ENCODE results near the gene CDK5RAP1.
"Not testable (repeated sequence)": the region's sequence is repeated elsewhere in the genome, so short reads cannot be mapped to it uniquely, and the experiment has no call there.

Gene CDK5RAP1

GRCh38 chr20:33391722-33392415, 9.4 kb downstream of the CDK5RAP1 start:
- Histone ChIP-seq H3K4me1 (ENCODE audit: control insufficient read depth, insufficient read depth, low read length) (no peaks in the 10 kb centered on the region), H3K9ac (ENCODE audit: low read length) (no peak overlapping the region), H3K9me3 (ENCODE audit: control insufficient read depth, low read length) (no peaks in the 10 kb centered on the region), H3K27me3 (ENCODE audit: control insufficient read depth, insufficient read depth, low read length) (no peaks in the 10 kb centered on the region), H3K4me3 (ENCODE audit: low read length) (no peak overlapping the region), H3K36me3 (ENCODE audit: control insufficient read depth, insufficient read depth, low read length) (peaks cover 8% of the 10 kb centered on the region)

DNA sequence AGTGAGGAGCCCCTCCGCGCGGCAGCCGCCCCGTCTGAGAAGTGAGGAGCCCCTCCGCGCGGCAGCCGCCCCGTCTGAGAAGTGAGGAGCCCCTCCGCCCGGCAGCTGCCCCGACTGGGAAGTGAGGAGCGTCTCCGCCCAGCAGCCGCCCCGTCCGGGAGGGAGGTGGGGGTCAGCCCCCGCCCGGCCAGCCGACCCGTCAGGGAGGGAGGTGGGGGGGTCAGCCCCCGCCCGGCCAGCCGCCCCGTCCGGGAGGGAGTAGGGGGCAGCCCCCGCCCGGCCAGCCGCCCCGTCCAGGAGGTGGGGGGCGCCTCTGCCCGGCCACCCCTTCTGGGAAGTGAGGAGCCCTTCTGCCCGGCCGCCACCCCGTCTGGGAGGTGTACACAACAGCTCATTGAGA, 12.0 kb downstream of the CDK5RAP1 start:
- H3K27me3 ChIP-seq (ENCODE audit: control insufficient read depth, insufficient read depth, low read length); H3K9me3 ChIP-seq (ENCODE audit: control insufficient read depth, low read length); H3K4me1 ChIP-seq (ENCODE audit: control insufficient read depth, insufficient read depth, low read length); H3K4me3 ChIP-seq (ENCODE audit: low read length); H3K9ac ChIP-seq (ENCODE audit: low read length); H3K36me3 ChIP-seq (ENCODE audit: control insufficient read depth, insufficient read depth, low read length): not testable (repeated sequence)

GRCh38 chr20:33388268-33388667, 13.1 kb downstream of the CDK5RAP1 start:
- no peak overlapping the region for H3K9ac ChIP-seq (ENCODE audit: low read length)
- H3K9me3 ChIP-seq (ENCODE audit: control insufficient read depth, low read length) = no peaks in the 10 kb centered on the region
- H3K36me3 ChIP-seq (ENCODE audit: control insufficient read depth, insufficient read depth, low read length) = peaks cover 2% of the 10 kb centered on the region
- no peaks in the 10 kb centered on the region for H3K4me1 ChIP-seq (ENCODE audit: control insufficient read depth, insufficient read depth, low read length)
- H3K4me3 ChIP-seq (ENCODE audit: low read length) = no peak overlapping the region
- H3K27me3 ChIP-seq (ENCODE audit: control insufficient read depth, insufficient read depth, low read length) = no peaks in the 10 kb centered on the region

DNA sequence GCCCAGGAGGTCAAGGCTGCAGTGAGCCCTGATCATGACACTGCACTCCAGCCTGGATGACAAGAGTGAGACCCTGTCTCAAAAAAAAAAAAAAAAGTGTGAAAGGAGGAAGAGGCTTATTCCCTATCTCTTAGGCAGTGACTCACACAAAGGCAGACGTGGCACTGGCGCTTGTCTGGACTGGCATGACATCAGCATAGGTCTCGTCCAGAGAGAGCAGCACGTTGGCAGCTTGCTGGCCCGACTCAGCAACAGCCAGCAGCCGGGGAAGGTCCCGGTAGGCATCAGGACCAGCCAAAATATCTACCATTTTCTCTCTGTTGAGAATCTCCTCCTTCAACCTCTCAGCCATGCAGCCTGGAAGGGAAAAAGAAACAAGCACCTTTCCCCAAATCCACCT, 14.1 kb downstream of the CDK5RAP1 start:
- no peaks in the 10 kb centered on the region for H3K36me3 ChIP-seq (ENCODE audit: control insufficient read depth, insufficient read depth, low read length)
- no peaks in the 10 kb centered on the region for H3K27me3 ChIP-seq (ENCODE audit: control insufficient read depth, insufficient read depth, low read length)
- H3K4me3 ChIP-seq (ENCODE audit: low read length) = no peak overlapping the region
- no peaks in the 10 kb centered on the region for H3K4me1 ChIP-seq (ENCODE audit: control insufficient read depth, insufficient read depth, low read length)
- no peaks in the 10 kb centered on the region for H3K9me3 ChIP-seq (ENCODE audit: control insufficient read depth, low read length)
- H3K9ac ChIP-seq (ENCODE audit: low read length) = no peak overlapping the region

GRCh38 chr20:33386673-33387072, 14.6 kb downstream of the CDK5RAP1 start:
- Histone ChIP-seq H3K9ac (ENCODE audit: low read length) (no peak overlapping the region), H3K4me3 (ENCODE audit: low read length) (no peak overlapping the region), H3K36me3 (ENCODE audit: control insufficient read depth, insufficient read depth, low read length) (no peaks in the 10 kb centered on the region), H3K27me3 (ENCODE audit: control insufficient read depth, insufficient read depth, low read length) (no peaks in the 10 kb centered on the region), H3K9me3 (ENCODE audit: control insufficient read depth, low read length) (no peaks in the 10 kb centered on the region), H3K4me1 (ENCODE audit: control insufficient read depth, insufficient read depth, low read length) (no peaks in the 10 kb centered on the region)

DNA sequence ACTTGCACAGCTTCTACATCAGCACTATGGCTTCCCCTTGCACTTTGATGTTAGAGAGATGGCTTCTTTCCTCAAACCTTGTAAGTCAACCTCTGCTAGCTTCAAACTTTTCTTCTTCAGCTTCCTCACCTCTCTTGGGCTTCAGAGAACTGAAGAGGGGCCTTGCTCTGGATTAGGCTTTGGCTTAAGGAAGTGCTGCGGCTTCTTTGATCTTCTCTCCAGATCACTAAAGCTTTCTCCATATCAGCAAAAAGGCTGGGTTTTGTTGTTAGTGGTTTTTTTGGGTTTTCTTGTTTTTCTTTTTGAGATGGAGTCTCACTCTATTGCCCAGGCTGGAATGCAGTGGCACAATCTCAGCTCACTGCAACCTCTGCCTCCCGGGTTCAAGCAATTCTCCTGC, 24.0 kb downstream of the CDK5RAP1 start:
- Histone ChIP-seq H3K9ac (ENCODE audit: low read length) (no peak overlapping the region), H3K27me3 (ENCODE audit: control insufficient read depth, insufficient read depth, low read length) (no peaks in the 10 kb centered on the region), H3K4me3 (ENCODE audit: low read length) (no peak overlapping the region), H3K4me1 (ENCODE audit: control insufficient read depth, insufficient read depth, low read length) (peaks cover 22% of the 10 kb centered on the region), H3K36me3 (ENCODE audit: control insufficient read depth, insufficient read depth, low read length) (peaks cover 9% of the 10 kb centered on the region), H3K9me3 (ENCODE audit: control insufficient read depth, low read length) (no peaks in the 10 kb centered on the region)

DNA sequence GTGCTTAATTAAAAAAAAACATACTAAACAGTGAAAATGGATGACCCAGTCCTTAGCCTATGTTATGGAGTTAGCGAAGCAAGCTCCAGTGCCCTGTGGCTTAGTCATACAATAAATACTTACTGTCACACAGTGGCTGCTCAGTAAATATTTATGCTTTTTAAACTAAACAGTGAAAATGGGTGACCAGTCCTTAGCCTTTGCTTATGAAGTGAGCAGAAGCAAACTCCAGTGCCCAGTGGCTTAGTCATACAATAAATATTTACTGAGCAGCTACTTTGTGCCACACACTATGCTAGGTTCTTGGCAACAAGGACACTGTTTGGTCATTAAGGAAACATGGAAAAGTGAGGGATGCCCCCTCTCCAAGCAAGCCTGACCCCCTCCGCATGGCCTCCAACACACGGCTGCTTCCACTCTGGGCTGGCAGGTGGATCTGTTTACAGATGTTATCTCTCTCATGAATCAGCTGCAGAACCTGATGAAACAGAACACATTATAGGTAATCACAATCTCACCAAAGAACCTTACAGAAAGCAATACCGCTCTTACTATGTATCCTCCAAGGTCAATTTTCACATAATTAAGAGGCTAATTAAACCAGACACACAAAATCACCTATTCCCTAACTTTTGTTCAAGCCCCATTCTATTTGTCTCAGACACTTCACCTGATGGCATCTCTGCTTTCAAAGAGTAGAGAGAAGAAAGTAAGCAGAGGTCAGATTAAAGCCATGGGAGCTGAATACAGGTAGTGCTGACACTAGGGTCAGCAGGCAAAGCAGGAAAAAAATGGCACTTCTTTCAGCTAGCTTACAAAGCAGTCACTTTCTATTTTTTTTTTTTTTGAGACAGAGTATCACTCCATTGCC, 27.3 kb downstream of the CDK5RAP1 start:
- Histone ChIP-seq H3K36me3 (ENCODE audit: control insufficient read depth, insufficient read depth, low read length) (peaks cover 6% of the 10 kb centered on the region), H3K9me3 (ENCODE audit: control insufficient read depth, low read length) (no peaks in the 10 kb centered on the region), H3K27me3 (ENCODE audit: control insufficient read depth, insufficient read depth, low read length) (no peaks in the 10 kb centered on the region), H3K4me3 (ENCODE audit: low read length) (no peak overlapping the region), H3K9ac (ENCODE audit: low read length) (no peak overlapping the region), H3K4me1 (ENCODE audit: control insufficient read depth, insufficient read depth, low read length) (peaks cover 22% of the 10 kb centered on the region)

DNA sequence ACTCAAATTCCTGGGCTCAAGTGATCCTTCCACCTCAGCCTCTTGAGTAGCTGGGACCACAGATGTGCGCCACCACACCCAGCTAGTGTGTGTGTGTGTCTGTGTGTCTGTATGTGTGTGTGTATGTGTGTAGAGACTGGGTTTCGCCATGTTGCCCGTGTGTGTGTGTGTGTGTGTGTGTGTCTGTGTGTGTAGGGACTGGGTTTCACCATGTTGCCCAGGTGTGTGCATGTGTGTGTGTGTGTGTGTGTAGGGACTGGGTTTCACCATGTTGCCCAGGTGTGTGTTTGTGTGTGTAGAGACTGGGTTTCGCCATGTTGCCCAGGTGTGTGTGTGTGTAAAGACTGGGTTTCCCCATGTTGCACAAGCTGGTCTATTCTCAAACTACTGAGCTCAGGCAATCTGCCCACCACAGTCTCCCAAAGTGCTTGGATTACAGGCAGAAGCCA, 28.3 kb downstream of the CDK5RAP1 start:
- peaks cover 4% of the 10 kb centered on the region for H3K36me3 ChIP-seq (ENCODE audit: control insufficient read depth, insufficient read depth, low read length)
- no peak overlapping the region for H3K4me3 ChIP-seq (ENCODE audit: low read length)
- H3K27me3 ChIP-seq (ENCODE audit: control insufficient read depth, insufficient read depth, low read length) = no peaks in the 10 kb centered on the region
- H3K9ac ChIP-seq (ENCODE audit: low read length) = no peak overlapping the region
- peaks cover 22% of the 10 kb centered on the region for H3K4me1 ChIP-seq (ENCODE audit: control insufficient read depth, insufficient read depth, low read length)
- no peaks in the 10 kb centered on the region for H3K9me3 ChIP-seq (ENCODE audit: control insufficient read depth, low read length)

DNA sequence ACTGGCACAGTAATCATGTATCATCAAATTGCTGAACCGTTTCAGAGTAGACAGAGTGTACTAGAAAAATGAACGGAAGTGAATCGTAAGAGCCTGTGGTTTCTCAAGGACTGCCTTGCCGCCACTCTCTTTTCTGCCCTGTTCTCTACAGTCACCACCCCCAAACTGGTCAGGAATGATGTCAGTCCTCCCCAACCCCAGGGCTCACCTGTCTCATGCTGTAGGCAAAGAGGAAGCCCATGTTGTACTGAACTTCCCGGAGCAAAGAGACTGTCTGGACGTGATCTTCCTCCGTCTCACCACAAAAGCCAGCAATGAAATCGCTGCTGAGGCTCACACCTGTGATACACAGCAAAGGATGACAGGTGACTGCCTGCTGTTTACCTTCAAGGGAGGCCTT, 31.0 kb downstream of the CDK5RAP1 start:
- H3K4me1 ChIP-seq (ENCODE audit: control insufficient read depth, insufficient read depth, low read length) = peaks cover 22% of the 10 kb centered on the region
- no peak overlapping the region for H3K4me3 ChIP-seq (ENCODE audit: low read length)
- no peaks in the 10 kb centered on the region for H3K9me3 ChIP-seq (ENCODE audit: control insufficient read depth, low read length)
- no peak overlapping the region for H3K9ac ChIP-seq (ENCODE audit: low read length)
- H3K27me3 ChIP-seq (ENCODE audit: control insufficient read depth, insufficient read depth, low read length) = no peaks in the 10 kb centered on the region
- no peaks in the 10 kb centered on the region for H3K36me3 ChIP-seq (ENCODE audit: control insufficient read depth, insufficient read depth, low read length)

- Histone ChIP-seq H3K9me3 (ENCODE audit: control insufficient read depth, low read length) (no peaks in the 10 kb centered on the region), H3K4me3 (ENCODE audit: low read length) (no peak overlapping the region), H3K27me3 (ENCODE audit: control insufficient read depth, insufficient read depth, low read length) (no peaks in the 10 kb centered on the region), H3K4me1 (ENCODE audit: control insufficient read depth, insufficient read depth, low read length) (peaks cover 4% of the 10 kb centered on the region), H3K9ac (ENCODE audit: low read length) (no peak overlapping the region), H3K36me3 (ENCODE audit: control insufficient read depth, insufficient read depth, low read length) (no peaks in the 10 kb centered on the region)
These were observed 38.4 kb downstream of the CDK5RAP1 start for GRCh38 chr20:33362898-33363297.

DNA sequence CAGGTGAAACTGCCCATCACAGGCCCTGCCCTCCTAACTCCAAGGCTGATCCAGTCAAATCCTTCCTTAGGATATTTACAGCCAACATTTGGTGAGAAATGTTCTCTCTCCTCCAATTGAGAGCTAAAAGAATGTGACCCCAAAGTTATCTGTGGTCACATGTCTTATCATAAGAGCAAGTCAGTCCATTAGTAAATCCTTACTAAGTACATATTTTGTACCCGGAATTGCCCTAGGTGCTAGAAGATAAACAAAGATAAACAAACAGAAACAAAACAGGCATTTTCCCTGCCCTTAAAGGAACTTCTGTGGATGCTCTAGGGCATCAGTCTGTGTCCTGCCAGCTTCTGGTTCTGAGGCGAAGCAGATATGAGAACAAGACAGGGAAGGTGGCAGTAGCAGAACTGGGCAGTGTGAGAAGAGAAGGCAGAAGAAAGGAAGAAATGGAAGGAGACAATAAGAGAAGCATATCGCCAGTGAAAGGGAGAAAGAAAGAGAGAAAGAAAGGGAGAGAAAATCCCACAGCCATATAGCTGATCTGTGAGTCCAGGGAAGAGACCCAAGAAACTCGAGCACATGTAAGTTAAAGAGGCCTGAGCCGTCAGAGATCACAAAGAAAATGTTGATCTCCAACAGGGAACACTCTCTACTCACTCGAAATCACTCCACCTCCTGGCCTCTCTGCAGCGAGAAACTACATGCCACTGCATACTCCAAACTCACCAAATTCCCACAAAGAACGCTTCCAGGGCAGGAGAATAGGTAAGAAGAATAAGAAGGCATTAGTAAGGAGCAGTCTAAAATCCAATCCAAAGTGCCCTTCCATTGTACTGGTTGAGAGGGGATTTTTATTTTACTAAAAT, 41.7 kb downstream of the CDK5RAP1 start:
- H3K4me1 ChIP-seq (ENCODE audit: control insufficient read depth, insufficient read depth, low read length) = peaks cover 4% of the 10 kb centered on the region
- no peak overlapping the region for H3K9ac ChIP-seq (ENCODE audit: low read length)
- H3K9me3 ChIP-seq (ENCODE audit: control insufficient read depth, low read length) = no peaks in the 10 kb centered on the region
- no peaks in the 10 kb centered on the region for H3K27me3 ChIP-seq (ENCODE audit: control insufficient read depth, insufficient read depth, low read length)
- H3K4me3 ChIP-seq (ENCODE audit: low read length) = no peak overlapping the region
- H3K36me3 ChIP-seq (ENCODE audit: control insufficient read depth, insufficient read depth, low read length) = no peaks in the 10 kb centered on the region

DNA sequence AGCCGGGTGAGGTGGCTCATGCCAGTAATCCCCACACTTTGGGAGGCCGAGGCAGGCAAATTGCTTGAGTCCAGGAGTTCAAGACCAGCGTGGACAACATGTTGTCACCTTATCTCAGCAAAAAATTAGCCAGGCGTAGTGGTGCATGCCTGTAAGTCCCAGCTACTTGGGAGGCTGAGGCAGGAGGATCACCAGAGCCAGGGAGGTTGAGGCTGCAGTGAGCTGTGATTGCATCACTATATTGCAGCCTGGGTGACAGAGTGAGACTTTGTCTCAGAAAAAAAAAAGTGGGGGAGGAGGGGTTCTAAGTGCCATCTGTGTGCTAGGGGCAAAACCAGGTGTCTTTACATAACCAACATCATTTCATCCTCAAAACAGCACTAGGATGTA, 48.3 kb downstream of the CDK5RAP1 start:
- Histone ChIP-seq H3K9me3 (ENCODE audit: control insufficient read depth, low read length) (no peaks in the 10 kb centered on the region), H3K27me3 (ENCODE audit: control insufficient read depth, insufficient read depth, low read length) (no peaks in the 10 kb centered on the region), H3K4me1 (ENCODE audit: control insufficient read depth, insufficient read depth, low read length) (no peaks in the 10 kb centered on the region), H3K9ac (ENCODE audit: low read length) (no peak overlapping the region), H3K4me3 (ENCODE audit: low read length) (no peak overlapping the region), H3K36me3 (ENCODE audit: control insufficient read depth, insufficient read depth, low read length) (no peaks in the 10 kb centered on the region)
